Endothelial cell (in vitro differentiated cells): ENCODE results near the gene CEP152. TPM values are rescaled to one million over a fixed set of nuclear protein-coding genes. Genes with fewer than 3 reads are reported as not detected.
A peak's percentile ranks its signal among the peaks of the same experiment; 100 is the strongest.

Source experiments
- DNase-seq: peaks from one replicate; pipeline ENCODE4 v3.0.0; 2021; ENCODE audit warnings: low spot score
- H3K27ac Mint-ChIP-seq: one replicate; pipeline ENCODE4 v1.8.0; 2021; ENCODE audit warnings: mixed read lengths, inconsistent platforms; ENCODE audit not compliant: unreplicated experiment
- H3K27me3 Mint-ChIP-seq: one replicate; pipeline ENCODE4 v1.8.0; 2021; ENCODE audit warnings: mild to moderate bottlenecking, moderate library complexity, mixed read lengths, inconsistent platforms; ENCODE audit not compliant: unreplicated experiment
- H3K36me3 Mint-ChIP-seq: one replicate; pipeline ENCODE4 v1.8.0; 2021; ENCODE audit warnings: mild to moderate bottlenecking, low read depth, mixed read lengths, inconsistent platforms; ENCODE audit not compliant: unreplicated experiment
- H3K4me1 Mint-ChIP-seq: one replicate; pipeline ENCODE4 v1.8.0; 2021; ENCODE audit warnings: mild to moderate bottlenecking, mixed read lengths, inconsistent platforms; ENCODE audit not compliant: unreplicated experiment
- H3K4me3 Mint-ChIP-seq: one replicate; pipeline ENCODE4 v1.8.0; 2021; ENCODE audit warnings: mild to moderate bottlenecking, mixed read lengths, inconsistent platforms; ENCODE audit not compliant: unreplicated experiment
- H3K9me3 Mint-ChIP-seq: one replicate; pipeline ENCODE4 v1.8.0; 2021; ENCODE audit warnings: mixed read lengths, inconsistent platforms; ENCODE audit not compliant: unreplicated experiment
- CTCF ChIP-seq: fragments of 200-600 bp; sonication (generic); IDR thresholded peaks from one replicate; pipeline ENCODE4 v1.5.0; 2021; ENCODE audit warnings: antibody characterized with exemption; ENCODE audit not compliant: unreplicated experiment
- total RNA-seq: library from RNA; stranded (reverse); fragmentation: NEBNext Ultra II Directional; extraction: Animal tissue kit (Norgen Biotek cat#: 25700); gene quantifications from one replicate; pipeline ENCODE4 v1.2.1, GENCODE V29; 2021; ENCODE audit not compliant: unreplicated experiment

CEP152 gene
- total RNA-seq, 1 donor from 2014 or later = 4.7 TPM

GRCh38 chr15:48811325-48811958 lies 573 bp upstream of the CEP152 start:
- Mint-ChIP-seq H3K27ac (peak overlapping the region; percentile 86), H3K4me3 (peak overlapping the region; percentile 91), H3K4me1 (peaks cover 11% of the 10 kb centered on the region), H3K27me3 (peaks cover 2% of the 10 kb centered on the region), H3K36me3 (no peaks in the 10 kb centered on the region), H3K9me3 (no peaks in the 10 kb centered on the region)
- no peak for DNase-seq
- TF ChIP-seq CTCF = no peak

- TF ChIP-seq CTCF = no peak
- Mint-ChIP-seq H3K4me3 (no peak overlapping the region), H3K36me3 (no peaks in the 10 kb centered on the region), H3K27ac (no peak overlapping the region), H3K9me3 (no peaks in the 10 kb centered on the region), H3K4me1 (peaks cover 4% of the 10 kb centered on the region), H3K27me3 (no peaks in the 10 kb centered on the region)
- no peak for DNase-seq
Observed at GRCh38 chr15:48806151-48806550, 4.7 kb downstream of the CEP152 start.

GRCh38 chr15:48805591-48805990 lies 5.3 kb downstream of the CEP152 start:
- no peak for DNase-seq
- no peaks in the 10 kb centered on the region for H3K36me3 Mint-ChIP-seq
- H3K4me3 Mint-ChIP-seq = no peak overlapping the region
- H3K27ac Mint-ChIP-seq = no peak overlapping the region
- no peaks in the 10 kb centered on the region for H3K27me3 Mint-ChIP-seq
- peaks cover 4% of the 10 kb centered on the region for H3K4me1 Mint-ChIP-seq
- no peaks in the 10 kb centered on the region for H3K9me3 Mint-ChIP-seq
- TF ChIP-seq CTCF = no peak

GRCh38 chr15:48803877-48804276 lies 7.0 kb downstream of the CEP152 start:
- H3K4me3 Mint-ChIP-seq = no peak overlapping the region
- no peaks in the 10 kb centered on the region for H3K4me1 Mint-ChIP-seq
- DNase-seq = no peak
- no peaks in the 10 kb centered on the region for H3K9me3 Mint-ChIP-seq
- TF ChIP-seq CTCF = no peak
- no peak overlapping the region for H3K27ac Mint-ChIP-seq
- no peaks in the 10 kb centered on the region for H3K36me3 Mint-ChIP-seq
- H3K27me3 Mint-ChIP-seq = no peaks in the 10 kb centered on the region

- no peak for TF ChIP-seq CTCF
- no peak overlapping the region for H3K4me3 Mint-ChIP-seq
- DNase-seq = no peak
- H3K9me3 Mint-ChIP-seq = no peaks in the 10 kb centered on the region
- no peaks in the 10 kb centered on the region for H3K27me3 Mint-ChIP-seq
- no peaks in the 10 kb centered on the region for H3K36me3 Mint-ChIP-seq
- no peak overlapping the region for H3K27ac Mint-ChIP-seq
- H3K4me1 Mint-ChIP-seq = no peaks in the 10 kb centered on the region
Observed at GRCh38 chr15:48802867-48803266, 8.0 kb downstream of the CEP152 start.
